Measurements from ENCODE around the gene ATXN7L2. TPM values are rescaled to one million over a fixed set of nuclear protein-coding genes. Genes with fewer than 3 reads are reported as not detected.

Gene ATXN7L2
- total and polyA plus RNA-seq, 2 of the 8 experiments (the other 6 are each of a cell fraction or from before 2014, with no cell fraction given): 8.1 to 9.3 TPM

DNA sequence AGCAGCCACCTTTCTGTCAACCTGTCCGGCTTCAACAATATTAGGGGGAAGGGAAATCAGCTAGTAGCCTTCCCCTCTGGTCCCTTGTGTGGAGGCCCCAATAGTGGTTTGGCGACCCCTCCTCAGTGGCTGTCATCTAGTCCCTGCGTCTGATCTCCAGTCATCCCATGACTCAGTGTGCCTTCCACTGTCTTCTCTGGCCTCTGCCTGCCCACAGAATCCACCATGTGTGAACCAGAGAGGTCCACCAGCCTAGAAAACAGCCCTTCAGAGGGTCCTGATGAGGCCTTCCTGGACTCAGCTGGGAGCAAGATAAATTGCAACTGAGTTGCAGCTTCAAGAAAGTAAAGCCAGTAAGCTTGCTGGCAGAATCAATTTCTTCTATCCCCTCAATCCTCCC is 3.8 kb upstream of the ATXN7L2 start (continued):
- TF ChIP-seq, protein P1, sequence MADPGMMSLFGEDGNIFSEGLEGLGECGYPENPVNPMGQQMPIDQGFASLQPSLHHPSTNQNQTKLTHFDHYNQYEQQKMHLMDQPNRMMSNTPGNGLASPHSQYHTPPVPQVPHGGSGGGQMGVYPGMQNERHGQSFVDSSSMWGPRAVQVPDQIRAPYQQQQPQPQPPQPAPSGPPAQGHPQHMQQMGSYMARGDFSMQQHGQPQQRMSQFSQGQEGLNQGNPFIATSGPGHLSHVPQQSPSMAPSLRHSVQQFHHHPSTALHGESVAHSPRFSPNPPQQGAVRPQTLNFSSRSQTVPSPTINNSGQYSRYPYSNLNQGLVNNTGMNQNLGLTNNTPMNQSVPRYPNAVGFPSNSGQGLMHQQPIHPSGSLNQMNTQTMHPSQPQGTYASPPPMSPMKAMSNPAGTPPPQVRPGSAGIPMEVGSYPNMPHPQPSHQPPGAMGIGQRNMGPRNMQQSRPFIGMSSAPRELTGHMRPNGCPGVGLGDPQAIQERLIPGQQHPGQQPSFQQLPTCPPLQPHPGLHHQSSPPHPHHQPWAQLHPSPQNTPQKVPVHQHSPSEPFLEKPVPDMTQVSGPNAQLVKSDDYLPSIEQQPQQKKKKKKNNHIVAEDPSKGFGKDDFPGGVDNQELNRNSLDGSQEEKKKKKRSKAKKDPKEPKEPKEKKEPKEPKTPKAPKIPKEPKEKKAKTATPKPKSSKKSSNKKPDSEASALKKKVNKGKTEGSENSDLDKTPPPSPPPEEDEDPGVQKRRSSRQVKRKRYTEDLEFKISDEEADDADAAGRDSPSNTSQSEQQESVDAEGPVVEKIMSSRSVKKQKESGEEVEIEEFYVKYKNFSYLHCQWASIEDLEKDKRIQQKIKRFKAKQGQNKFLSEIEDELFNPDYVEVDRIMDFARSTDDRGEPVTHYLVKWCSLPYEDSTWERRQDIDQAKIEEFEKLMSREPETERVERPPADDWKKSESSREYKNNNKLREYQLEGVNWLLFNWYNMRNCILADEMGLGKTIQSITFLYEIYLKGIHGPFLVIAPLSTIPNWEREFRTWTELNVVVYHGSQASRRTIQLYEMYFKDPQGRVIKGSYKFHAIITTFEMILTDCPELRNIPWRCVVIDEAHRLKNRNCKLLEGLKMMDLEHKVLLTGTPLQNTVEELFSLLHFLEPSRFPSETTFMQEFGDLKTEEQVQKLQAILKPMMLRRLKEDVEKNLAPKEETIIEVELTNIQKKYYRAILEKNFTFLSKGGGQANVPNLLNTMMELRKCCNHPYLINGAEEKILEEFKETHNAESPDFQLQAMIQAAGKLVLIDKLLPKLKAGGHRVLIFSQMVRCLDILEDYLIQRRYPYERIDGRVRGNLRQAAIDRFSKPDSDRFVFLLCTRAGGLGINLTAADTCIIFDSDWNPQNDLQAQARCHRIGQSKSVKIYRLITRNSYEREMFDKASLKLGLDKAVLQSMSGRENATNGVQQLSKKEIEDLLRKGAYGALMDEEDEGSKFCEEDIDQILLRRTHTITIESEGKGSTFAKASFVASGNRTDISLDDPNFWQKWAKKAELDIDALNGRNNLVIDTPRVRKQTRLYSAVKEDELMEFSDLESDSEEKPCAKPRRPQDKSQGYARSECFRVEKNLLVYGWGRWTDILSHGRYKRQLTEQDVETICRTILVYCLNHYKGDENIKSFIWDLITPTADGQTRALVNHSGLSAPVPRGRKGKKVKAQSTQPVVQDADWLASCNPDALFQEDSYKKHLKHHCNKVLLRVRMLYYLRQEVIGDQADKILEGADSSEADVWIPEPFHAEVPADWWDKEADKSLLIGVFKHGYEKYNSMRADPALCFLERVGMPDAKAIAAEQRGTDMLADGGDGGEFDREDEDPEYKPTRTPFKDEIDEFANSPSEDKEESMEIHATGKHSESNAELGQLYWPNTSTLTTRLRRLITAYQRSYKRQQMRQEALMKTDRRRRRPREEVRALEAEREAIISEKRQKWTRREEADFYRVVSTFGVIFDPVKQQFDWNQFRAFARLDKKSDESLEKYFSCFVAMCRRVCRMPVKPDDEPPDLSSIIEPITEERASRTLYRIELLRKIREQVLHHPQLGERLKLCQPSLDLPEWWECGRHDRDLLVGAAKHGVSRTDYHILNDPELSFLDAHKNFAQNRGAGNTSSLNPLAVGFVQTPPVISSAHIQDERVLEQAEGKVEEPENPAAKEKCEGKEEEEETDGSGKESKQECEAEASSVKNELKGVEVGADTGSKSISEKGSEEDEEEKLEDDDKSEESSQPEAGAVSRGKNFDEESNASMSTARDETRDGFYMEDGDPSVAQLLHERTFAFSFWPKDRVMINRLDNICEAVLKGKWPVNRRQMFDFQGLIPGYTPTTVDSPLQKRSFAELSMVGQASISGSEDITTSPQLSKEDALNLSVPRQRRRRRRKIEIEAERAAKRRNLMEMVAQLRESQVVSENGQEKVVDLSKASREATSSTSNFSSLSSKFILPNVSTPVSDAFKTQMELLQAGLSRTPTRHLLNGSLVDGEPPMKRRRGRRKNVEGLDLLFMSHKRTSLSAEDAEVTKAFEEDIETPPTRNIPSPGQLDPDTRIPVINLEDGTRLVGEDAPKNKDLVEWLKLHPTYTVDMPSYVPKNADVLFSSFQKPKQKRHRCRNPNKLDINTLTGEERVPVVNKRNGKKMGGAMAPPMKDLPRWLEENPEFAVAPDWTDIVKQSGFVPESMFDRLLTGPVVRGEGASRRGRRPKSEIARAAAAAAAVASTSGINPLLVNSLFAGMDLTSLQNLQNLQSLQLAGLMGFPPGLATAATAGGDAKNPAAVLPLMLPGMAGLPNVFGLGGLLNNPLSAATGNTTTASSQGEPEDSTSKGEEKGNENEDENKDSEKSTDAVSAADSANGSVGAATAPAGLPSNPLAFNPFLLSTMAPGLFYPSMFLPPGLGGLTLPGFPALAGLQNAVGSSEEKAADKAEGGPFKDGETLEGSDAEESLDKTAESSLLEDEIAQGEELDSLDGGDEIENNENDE (IDR thresholded peaks at IDR 0.05; ENCODE audit: insufficient replicate concordance, low read length): no peak
- TF ChIP-seq CHD1 (IDR thresholded peaks at IDR 0.05; ENCODE audit: low read depth, low read length) (no peak), SRF (IDR thresholded peaks at IDR 0.05; ENCODE audit: low read depth, low read length) (no peak), TAF1 (IDR thresholded peaks at IDR 0.05; ENCODE audit: low read depth, low read length) (no peak), PHF8 (conservative IDR thresholded peaks at IDR 0.05; ENCODE audit: low read depth, low read length) (no peak), POU5F1 (IDR thresholded peaks at IDR 0.05; ENCODE audit: low read depth, low read length) (no peak), FOSL1 (IDR thresholded peaks at IDR 0.05; ENCODE audit: insufficient read depth, low read depth, low read length) (no peak), MAFK (IDR thresholded peaks at IDR 0.05; ENCODE audit: low read depth, low read length) (no peak)
